ENCODE data around the gene ATP8A2.

The ATP8A2 gene

DNA sequence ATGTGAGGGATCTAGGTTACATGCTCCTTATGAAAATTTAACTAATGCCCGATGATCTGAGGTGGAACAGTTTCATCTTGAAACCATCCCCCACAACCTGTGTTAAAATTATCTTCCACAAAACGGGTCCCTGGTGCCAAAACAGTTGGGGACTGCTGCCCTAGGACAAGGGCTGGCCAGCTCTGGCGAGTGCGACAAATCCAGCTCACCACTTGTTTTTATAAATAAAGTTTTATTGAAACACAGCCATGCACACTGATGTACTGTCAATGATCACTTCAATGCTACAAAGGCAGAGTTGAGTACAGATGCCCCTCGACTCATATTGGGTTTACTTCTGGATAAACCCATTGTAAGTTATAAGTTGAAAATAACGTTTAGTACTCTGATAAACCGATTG lies 235.3 kb downstream of the ATP8A2 start:
- H3K27me3 ChIP-seq = peaks cover 0 to 3% of the 10 kb centered on the region in 2 donors
- TF ChIP-seq CTCF (IDR thresholded peaks at IDR 0.05) = no peak
- no peak overlapping the region for H3K27ac ChIP-seq
- no peak overlapping the region for H3K4me3 ChIP-seq
- no peak for DNase-seq
- intact Hi-C loops (cut with DNase I; ENCODE audit: low total_unique reads) = no loop called here
- no peaks in the 10 kb centered on the region for H3K36me3 ChIP-seq
- no peaks in the 10 kb centered on the region for H3K4me1 ChIP-seq
- H3K9me3 ChIP-seq = no peaks in the 10 kb centered on the region

GRCh38 chr13:25608181-25608580 lies 236.4 kb downstream of the ATP8A2 start:
- intact Hi-C loops (cut with DNase I; ENCODE audit: low total_unique reads) = no loop called here
- no peaks in the 10 kb centered on the region for H3K4me1 ChIP-seq
- H3K4me3 ChIP-seq = no peak overlapping the region
- no peaks in the 10 kb centered on the region for H3K27me3 ChIP-seq
- DNase-seq = no peak
- H3K27ac ChIP-seq = no peak overlapping the region
- H3K9me3 ChIP-seq = no peaks in the 10 kb centered on the region
- H3K36me3 ChIP-seq = no peaks in the 10 kb centered on the region
- TF ChIP-seq CTCF (IDR thresholded peaks at IDR 0.05) = no peak

- TF ChIP-seq CTCF (IDR thresholded peaks at IDR 0.05) = no peak
- Histone ChIP-seq H3K27ac (no peak overlapping the region), H3K36me3 (no peaks in the 10 kb centered on the region), H3K9me3 (no peaks in the 10 kb centered on the region), H3K4me1 (no peaks in the 10 kb centered on the region), H3K4me3 (no peak overlapping the region), H3K27me3 (no peaks in the 10 kb centered on the region)
- intact Hi-C loops (cut with DNase I; ENCODE audit: low total_unique reads) = no loop called here
- DNase-seq = no peak
Observed at GRCh38 chr13:25616674-25617073, 244.9 kb downstream of the ATP8A2 start.

- intact Hi-C loops (cut with DNase I; ENCODE audit: low total_unique reads) = no loop called here
- Histone ChIP-seq H3K27me3 (no peaks in the 10 kb centered on the region), H3K4me1 (no peaks in the 10 kb centered on the region), H3K9me3 (no peaks in the 10 kb centered on the region), H3K4me3 (no peak overlapping the region), H3K36me3 (no peaks in the 10 kb centered on the region), H3K27ac (no peak overlapping the region)
- DNase-seq = no peak
- no peak for TF ChIP-seq CTCF (IDR thresholded peaks at IDR 0.05)
Observed at GRCh38 chr13:25619897-25620296, 248.1 kb downstream of the ATP8A2 start.

GRCh38 chr13:25625414-25625813 lies 253.6 kb downstream of the ATP8A2 start:
- intact Hi-C loops (cut with DNase I; ENCODE audit: low total_unique reads) = no loop called here
- H3K4me3 ChIP-seq = no peak overlapping the region
- no peak overlapping the region for H3K27ac ChIP-seq
- no peaks in the 10 kb centered on the region for H3K9me3 ChIP-seq
- H3K27me3 ChIP-seq = no peaks in the 10 kb centered on the region
- no peak for DNase-seq
- no peaks in the 10 kb centered on the region for H3K36me3 ChIP-seq
- no peak for TF ChIP-seq CTCF (IDR thresholded peaks at IDR 0.05)
- no peaks in the 10 kb centered on the region for H3K4me1 ChIP-seq

- Histone ChIP-seq H3K4me3 (no peak overlapping the region), H3K9me3 (no peaks in the 10 kb centered on the region), H3K27me3 (no peaks in the 10 kb centered on the region), H3K27ac (no peak overlapping the region), H3K36me3 (no peaks in the 10 kb centered on the region), H3K4me1 (no peaks in the 10 kb centered on the region)
- intact Hi-C loops (cut with DNase I; ENCODE audit: low total_unique reads) = no loop called here
- no peak for DNase-seq
- no peak for TF ChIP-seq CTCF (IDR thresholded peaks at IDR 0.05)
Observed at GRCh38 chr13:25630329-25630900, 258.6 kb downstream of the ATP8A2 start.

All from tibial artery (tissue), 4 donors.